GM12891 (cell line): Measurements from ENCODE around the gene GJC3.
"Not testable (repeated sequence)": the region's sequence is repeated elsewhere in the genome, so short reads cannot be mapped to it uniquely, and the experiment has no call there.

ENCODE experiments used
- PAX5 ChIP-seq: IDR thresholded peaks from 2 replicates; pipeline ENCODE4 v1.6.1; 2011; ENCODE audit warnings: low read length, moderate library complexity, mild to moderate bottlenecking; ENCODE audit not compliant: insufficient read depth, severe bottlenecking
- POLR2A ChIP-seq: IDR thresholded peaks from 2 replicates; pipeline ENCODE4 v1.6.1; 2011; ENCODE audit warnings: low read depth, low read length, control low read depth
- POLR2AphosphoS5 ChIP-seq: IDR thresholded peaks from 2 replicates; pipeline ENCODE4 v1.6.1; 2011; ENCODE audit warnings: low read depth, low read length, control low read depth
- SPI1 ChIP-seq: IDR thresholded peaks from 2 replicates; pipeline ENCODE4 v1.6.1; 2011; ENCODE audit warnings: low read depth, low read length, control low read depth
- TAF1 ChIP-seq: IDR thresholded peaks from 2 replicates; pipeline ENCODE4 v1.6.1; 2011; ENCODE audit warnings: low read depth, low read length, control low read depth

- not testable (repeated sequence) for TF ChIP-seq POLR2A, TAF1, POLR2AphosphoS5, SPI1, PAX5
Observed at GRCh38 chr7:99935009-99935408, 5.6 kb upstream of the GJC3 start.
